ENCODE results near the gene AGAP5. TPM values are rescaled to one million over a fixed set of nuclear protein-coding genes. Genes with fewer than 3 reads are reported as not detected.

AGAP5 gene
- total and polyA plus RNA-seq, 9 of the 15 experiments (the other 6 are each of a cell fraction or from before 2014, with no cell fraction given): 0.32 to 7.5 (median 5.3) TPM

DNA sequence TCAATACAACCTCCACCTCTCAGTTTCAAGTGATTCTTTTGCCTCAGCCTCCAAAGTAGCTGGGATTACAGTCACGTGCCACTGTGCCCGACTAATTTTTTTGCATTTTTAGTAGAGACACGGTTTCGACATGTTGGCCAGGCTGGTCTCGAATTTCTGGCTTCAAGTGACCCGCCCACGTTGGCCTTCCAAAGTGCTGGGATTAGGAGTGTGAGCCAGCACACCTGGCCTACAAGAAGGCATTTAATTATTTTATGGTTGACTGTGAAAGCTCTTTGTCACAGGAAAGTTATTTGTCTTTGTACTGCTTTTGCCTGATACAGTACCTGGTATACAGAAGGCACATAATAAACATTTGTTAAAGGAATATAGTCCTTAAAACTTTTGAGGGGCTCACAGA, 69.5 kb downstream of the AGAP5 start:
- Histone ChIP-seq H3K79me2 (ENCODE audit: control insufficient read depth, insufficient read depth, low read length) (peaks cover 33% of the 10 kb centered on the region), H3K9me3 (replicated peaks; ENCODE audit: control insufficient read depth, insufficient read depth, low read depth, low read length) (no peaks in the 10 kb centered on the region), H3K27ac (ENCODE audit: extremely low read depth, low read depth, low read length) (no peak overlapping the region), H3K9ac (ENCODE audit: insufficient read depth in 1 of 2, low read depth in 2 of 2, low read length in 2 of 2) (no peak overlapping the region), H2AFZ (ENCODE audit: low read depth, low read length) (no peak overlapping the region), H3K27me3 (ENCODE audit: control insufficient read depth in 2 of 2, insufficient read depth in 2 of 2, low read length in 2 of 2) (no peaks in the 10 kb centered on the region), H3K36me3 (ENCODE audit: control insufficient read depth, insufficient read depth, low read length) (no peaks in the 10 kb centered on the region), H3K4me2 (ENCODE audit: insufficient read depth, low read length) (no peak overlapping the region), H3K4me1 (replicated peaks in 1 of 2; ENCODE audit: control insufficient read depth in 2 of 2, insufficient read depth in 2 of 2, low read length in 2 of 2) (peaks cover 7 to 14% of the 10 kb centered on the region in 2 experiments; a peak in 4 of 5 replicates), H3K9me1 (ENCODE audit: control insufficient read depth, insufficient read depth, low read length) (no peaks in the 10 kb centered on the region), H3K4me3 (no peak overlapping the region), H4K20me1 (replicated peaks; ENCODE audit: control insufficient read depth, insufficient read depth, low read length) (no peaks in the 10 kb centered on the region)
- ChIA-PET CTCF (ENCODE audit: low intra/inter-chr PET ratio) (interaction anchor here (0.6 kb wide), 1 partner anchor 96 kb away, joined by 3 read pairs; no protein-coding TSS in a partner anchor), POLR2A (interaction anchor here (1.6 to 2.9 kb wide), 5 partner anchors 10 to 376 kb away, joined by 5 to 13 read pairs (median 6); partner anchors contain the start of gene MRPS16)
- 65% methylated on average over 7 of the region's 7 CpGs for WGBS (ENCODE audit: insufficient coverage, low coverage, missing lambda C conversion rate)
- intact Hi-C loops (cut with micrococcal nuclease) (loop anchor here (5.0 kb wide), 2 partner anchors 36 to 101 kb away; partner anchors contain the start of gene USP54), in situ Hi-C loops (cut with MboI) (no loop called here)
- FAIRE-seq (no peak), ATAC-seq (no peak), DNase-seq (ENCODE audit: extremely low read depth in 1 of 4, low spot score in 3 of 4) (no peak)
- TF ChIP-seq ZKSCAN8 (CRISPR knock-in tag; IDR thresholded peaks at IDR 0.05) (peak; percentile 74; the same call in 1 of the 2 replicates), BCL6 (CRISPR knock-in tag; IDR thresholded peaks at IDR 0.05) (no peak)
- BruUV-seq (replicated peaks): no TSS peak

DNA sequence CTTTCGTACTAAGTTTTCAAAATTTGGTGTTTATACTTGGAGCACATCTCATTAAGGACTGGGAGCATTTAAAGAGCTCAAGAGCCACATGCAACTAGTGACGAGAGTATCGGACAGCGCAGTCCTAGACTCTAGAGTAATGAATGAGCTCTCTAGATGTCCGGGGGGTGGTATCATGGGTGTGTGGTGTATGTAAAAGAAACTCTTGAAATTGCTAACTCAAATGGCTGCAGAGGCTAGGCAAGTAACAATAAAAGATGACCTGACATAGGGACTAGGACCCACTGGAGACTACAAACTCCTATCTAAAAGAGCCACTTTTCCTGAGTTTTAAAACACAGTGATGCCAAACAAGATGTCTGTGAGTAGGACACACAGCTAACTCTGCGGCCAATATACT, 70.6 kb downstream of the AGAP5 start:
- H3K9me3 ChIP-seq (replicated peaks; ENCODE audit: control insufficient read depth, insufficient read depth, low read depth, low read length): no peaks in the 10 kb centered on the region
- intact Hi-C loops (cut with micrococcal nuclease): loop anchor here (5.0 kb wide), 2 partner anchors 35 to 100 kb away; partner anchors contain the start of gene USP54
- no peaks in the 10 kb centered on the region for H3K27me3 ChIP-seq (ENCODE audit: control insufficient read depth in 2 of 2, insufficient read depth in 2 of 2, low read length in 2 of 2)
- peak overlapping the region; percentile 86 for H3K4me3 ChIP-seq
- H3K79me2 ChIP-seq (ENCODE audit: control insufficient read depth, insufficient read depth, low read length): peaks cover 33% of the 10 kb centered on the region
- ATAC-seq (peak; percentile 21), DNase-seq (ENCODE audit: extremely low read depth in 1 of 4, low spot score in 3 of 4) (peak in 2 of 4 experiments; percentile 32 to 47), FAIRE-seq (no peak)
- no peaks in the 10 kb centered on the region for H4K20me1 ChIP-seq (replicated peaks; ENCODE audit: control insufficient read depth, insufficient read depth, low read length)
- no TSS peak for BruUV-seq (replicated peaks)
- peak overlapping the region in 1 of 2 experiments; percentile 97; a peak in 3 of 4 replicates for H3K9ac ChIP-seq (ENCODE audit: insufficient read depth in 1 of 2, low read depth in 2 of 2, low read length in 2 of 2)
- POLR2A ChIA-PET: interaction anchor here (0.8 to 2.9 kb wide), 11 partner anchors 8 to 405 kb away, joined by 3 to 18 read pairs (median 5); partner anchors contain the start of genes MRPS16 and PPP3CB
- peak overlapping the region; percentile 90 for H3K4me2 ChIP-seq (ENCODE audit: insufficient read depth, low read length)
- peak overlapping the region; percentile 18; the same call in 1 of the 3 replicates for H3K27ac ChIP-seq (ENCODE audit: extremely low read depth, low read depth, low read length)
- H3K36me3 ChIP-seq (ENCODE audit: control insufficient read depth, insufficient read depth, low read length): no peaks in the 10 kb centered on the region
- CTCF ChIA-PET (ENCODE audit: low intra/inter-chr PET ratio): no interaction called here
- in situ Hi-C loops (cut with MboI): no loop called here
- no peaks in the 10 kb centered on the region for H3K9me1 ChIP-seq (ENCODE audit: control insufficient read depth, insufficient read depth, low read length)
- H3K4me1 ChIP-seq (replicated peaks in 1 of 2; ENCODE audit: control insufficient read depth in 2 of 2, insufficient read depth in 2 of 2, low read length in 2 of 2): peaks cover 7 to 14% of the 10 kb centered on the region in 2 experiments; a peak in 4 of 5 replicates
- WGBS (ENCODE audit: insufficient coverage, low coverage, missing lambda C conversion rate): 40% methylated on average over 6 of the region's 6 CpGs
- H2AFZ ChIP-seq (ENCODE audit: low read depth, low read length): peak overlapping the region; percentile 18
- 0 out of 2 replicates have a peak, but pooled peaks have one; percentile 19 for TF ChIP-seq POLR2G (IDR thresholded peaks at IDR 0.05; ENCODE audit: low read depth, low read length)
- TF ChIP-seq, protein P1, sequence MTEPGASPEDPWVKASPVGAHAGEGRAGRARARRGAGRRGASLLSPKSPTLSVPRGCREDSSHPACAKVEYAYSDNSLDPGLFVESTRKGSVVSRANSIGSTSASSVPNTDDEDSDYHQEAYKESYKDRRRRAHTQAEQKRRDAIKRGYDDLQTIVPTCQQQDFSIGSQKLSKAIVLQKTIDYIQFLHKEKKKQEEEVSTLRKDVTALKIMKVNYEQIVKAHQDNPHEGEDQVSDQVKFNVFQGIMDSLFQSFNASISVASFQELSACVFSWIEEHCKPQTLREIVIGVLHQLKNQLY (CRISPR knock-in tag; conservative IDR thresholded peaks at IDR 0.05): no peak
- peak; percentile 8; the same call in 1 of the 2 replicates for TF ChIP-seq SUPT5H (IDR thresholded peaks at IDR 0.05)
- peak; percentile 15; the same call in 1 of the 2 replicates for TF ChIP-seq RBFOX2 (IDR thresholded peaks at IDR 0.05; ENCODE audit: low read depth, low read length)
- TF ChIP-seq HSF4 (CRISPR knock-in tag; IDR thresholded peaks at IDR 0.05; ENCODE audit: borderline replicate concordance): no peak
- no peak for TF ChIP-seq BRF1 (IDR thresholded peaks at IDR 0.05; ENCODE audit: borderline replicate concordance, extremely low read depth, insufficient read length)
- TF ChIP-seq DACH1 (IDR thresholded peaks at IDR 0.05; ENCODE audit: partially characterized antibody): no peak
- no peak for TF ChIP-seq MYC (IDR thresholded peaks at IDR 0.05; ENCODE audit: low read depth, low read length)
- TF ChIP-seq MYC (CRISPR knock-in tag; IDR thresholded peaks at IDR 0.05; ENCODE audit: borderline replicate concordance, low read depth): 0 out of 2 replicates have a peak, but pooled peaks have one; percentile 29
- TF ChIP-seq, protein P2, sequence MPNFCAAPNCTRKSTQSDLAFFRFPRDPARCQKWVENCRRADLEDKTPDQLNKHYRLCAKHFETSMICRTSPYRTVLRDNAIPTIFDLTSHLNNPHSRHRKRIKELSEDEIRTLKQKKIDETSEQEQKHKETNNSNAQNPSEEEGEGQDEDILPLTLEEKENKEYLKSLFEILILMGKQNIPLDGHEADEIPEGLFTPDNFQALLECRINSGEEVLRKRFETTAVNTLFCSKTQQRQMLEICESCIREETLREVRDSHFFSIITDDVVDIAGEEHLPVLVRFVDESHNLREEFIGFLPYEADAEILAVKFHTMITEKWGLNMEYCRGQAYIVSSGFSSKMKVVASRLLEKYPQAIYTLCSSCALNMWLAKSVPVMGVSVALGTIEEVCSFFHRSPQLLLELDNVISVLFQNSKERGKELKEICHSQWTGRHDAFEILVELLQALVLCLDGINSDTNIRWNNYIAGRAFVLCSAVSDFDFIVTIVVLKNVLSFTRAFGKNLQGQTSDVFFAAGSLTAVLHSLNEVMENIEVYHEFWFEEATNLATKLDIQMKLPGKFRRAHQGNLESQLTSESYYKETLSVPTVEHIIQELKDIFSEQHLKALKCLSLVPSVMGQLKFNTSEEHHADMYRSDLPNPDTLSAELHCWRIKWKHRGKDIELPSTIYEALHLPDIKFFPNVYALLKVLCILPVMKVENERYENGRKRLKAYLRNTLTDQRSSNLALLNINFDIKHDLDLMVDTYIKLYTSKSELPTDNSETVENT (CRISPR knock-in tag; IDR thresholded peaks at IDR 0.05): no peak
- TF ChIP-seq ZNF134 (CRISPR knock-in tag; conservative IDR thresholded peaks at IDR 0.05): no peak
